IPS DF 6.9 (cell line): ENCODE measurements around the gene CD226.
"Not testable (repeated sequence)": the region's sequence is repeated elsewhere in the genome, so short reads cannot be mapped to it uniquely, and the experiment has no call there.

Experiments used
- DNase-seq: peaks from one replicate; pipeline ENCODE4 v3.0.0-alpha.2; 2013; ENCODE audit warnings: low read depth, low spot score
- H3K27ac ChIP-seq: one replicate; pipeline ENCODE4 v1.5.1; 2013; ENCODE audit warnings: low read length, control low read depth
- H3K27me3 ChIP-seq: 2 replicates; pipeline ENCODE4 v1.6.1; 2013; ENCODE audit warnings: mild to moderate bottlenecking, low read length; ENCODE audit not compliant: control insufficient read depth, insufficient read depth
- H3K36me3 ChIP-seq: 2 replicates; pipeline ENCODE4 v1.6.1; 2013; ENCODE audit warnings: low read length; ENCODE audit not compliant: control insufficient read depth, insufficient read depth
- H3K4me1 ChIP-seq: 2 replicates; pipeline ENCODE4 v1.6.1; 2013; ENCODE audit warnings: low read length; ENCODE audit not compliant: control insufficient read depth, insufficient read depth
- H3K4me3 ChIP-seq: 2 replicates; pipeline ENCODE4 v1.5.1; 2013; ENCODE audit warnings: mild to moderate bottlenecking, low read length
- H3K9me3 ChIP-seq: 2 replicates; pipeline ENCODE4 v1.6.1; 2013; ENCODE audit warnings: low read length, inconsistent platforms; ENCODE audit not compliant: control insufficient read depth, insufficient read depth
- WGBS: extraction: QIAGEN DNeasy Blood & Tissue Kit; methylation state at CpG from one replicate; pipeline ENCODE4 v1.1.7; 2013; ENCODE audit warnings: mixed read lengths, missing lambda C conversion rate; ENCODE audit not compliant: insufficient read length, insufficient coverage; 5-methylcytosine and 5-hydroxymethylcytosine counted together

CD226 gene

GRCh38 chr18:69843015-69843414 lies 104.7 kb downstream of the CD226 start:
- Histone ChIP-seq H3K4me3 (no peak overlapping the region), H3K27ac (no peak overlapping the region), H3K36me3 (no peaks in the 10 kb centered on the region), H3K9me3 (no peaks in the 10 kb centered on the region), H3K4me1 (no peaks in the 10 kb centered on the region), H3K27me3 (no peaks in the 10 kb centered on the region)
- no CpG with 5 or more reads among the region's 5 CpGs for WGBS
- DNase-seq, result no peak

GRCh38 chr18:69841117-69841516 lies 106.6 kb downstream of the CD226 start:
- no peaks in the 10 kb centered on the region for H3K4me1 ChIP-seq
- no peak overlapping the region for H3K27ac ChIP-seq
- WGBS, result no CpG with 5 or more reads among the region's 9 CpGs
- no peak overlapping the region for H3K4me3 ChIP-seq
- no peaks in the 10 kb centered on the region for H3K36me3 ChIP-seq
- no peaks in the 10 kb centered on the region for H3K27me3 ChIP-seq
- no peak for DNase-seq
- no peaks in the 10 kb centered on the region for H3K9me3 ChIP-seq

- H3K36me3 ChIP-seq, result no peaks in the 10 kb centered on the region
- no peaks in the 10 kb centered on the region for H3K4me1 ChIP-seq
- no peak overlapping the region for H3K4me3 ChIP-seq
- no peaks in the 10 kb centered on the region for H3K27me3 ChIP-seq
- no peaks in the 10 kb centered on the region for H3K9me3 ChIP-seq
- no CpG with 5 or more reads among the region's 7 CpGs for WGBS
- DNase-seq, result no peak
- no peak overlapping the region for H3K27ac ChIP-seq
Measured at GRCh38 chr18:69840445-69840844, 107.2 kb downstream of the CD226 start.

GRCh38 chr18:69840001-69840400 lies 107.7 kb downstream of the CD226 start:
- no peaks in the 10 kb centered on the region for H3K36me3 ChIP-seq
- DNase-seq, result no peak
- H3K27ac ChIP-seq, result no peak overlapping the region
- no CpG with 5 or more reads among the region's 11 CpGs for WGBS
- H3K9me3 ChIP-seq, result no peaks in the 10 kb centered on the region
- no peaks in the 10 kb centered on the region for H3K27me3 ChIP-seq
- H3K4me3 ChIP-seq, result no peak overlapping the region
- H3K4me1 ChIP-seq, result no peaks in the 10 kb centered on the region

- no peaks in the 10 kb centered on the region for H3K9me3 ChIP-seq
- no peak overlapping the region for H3K27ac ChIP-seq
- no peaks in the 10 kb centered on the region for H3K36me3 ChIP-seq
- DNase-seq, result no peak
- H3K4me3 ChIP-seq, result no peak overlapping the region
- H3K4me1 ChIP-seq, result no peaks in the 10 kb centered on the region
- WGBS, result no CpG with 5 or more reads among the region's 11 CpGs
- H3K27me3 ChIP-seq, result no peaks in the 10 kb centered on the region
Measured at GRCh38 chr18:69839497-69839896, 108.2 kb downstream of the CD226 start.

GRCh38 chr18:69838620-69839411 lies 108.9 kb downstream of the CD226 start:
- Histone ChIP-seq H3K27me3 (no peaks in the 10 kb centered on the region), H3K4me1 (no peaks in the 10 kb centered on the region), H3K36me3 (no peaks in the 10 kb centered on the region), H3K4me3 (no peak overlapping the region), H3K9me3 (no peaks in the 10 kb centered on the region), H3K27ac (no peak overlapping the region)
- DNase-seq, result peak; percentile 63
- no CpG with 5 or more reads among the region's 3 CpGs for WGBS

GRCh38 chr18:69838003-69838402 lies 109.7 kb downstream of the CD226 start:
- Histone ChIP-seq H3K27ac (no peak overlapping the region), H3K4me1 (no peaks in the 10 kb centered on the region), H3K27me3 (no peaks in the 10 kb centered on the region), H3K4me3 (no peak overlapping the region), H3K9me3 (no peaks in the 10 kb centered on the region), H3K36me3 (no peaks in the 10 kb centered on the region)
- no CpG with 5 or more reads among the region's 1 CpG for WGBS
- DNase-seq, result no peak

GRCh38 chr18:69834980-69835379 lies 112.7 kb downstream of the CD226 start:
- H3K27me3 ChIP-seq, H3K4me1 ChIP-seq, H3K36me3 ChIP-seq, H3K27ac ChIP-seq, DNase-seq, H3K9me3 ChIP-seq, H3K4me3 ChIP-seq: not testable (repeated sequence)
- WGBS, result no CpG with 5 or more reads among the region's 12 CpGs

GRCh38 chr18:69830189-69830588 lies 117.5 kb downstream of the CD226 start:
- Histone ChIP-seq H3K27ac (no peak overlapping the region), H3K36me3 (no peaks in the 10 kb centered on the region), H3K4me1 (no peaks in the 10 kb centered on the region), H3K9me3 (no peaks in the 10 kb centered on the region), H3K4me3 (no peak overlapping the region), H3K27me3 (no peaks in the 10 kb centered on the region)
- DNase-seq, result no peak
- no CpG with 5 or more reads among the region's 1 CpG for WGBS

GRCh38 chr18:69820538-69820937 lies 127.1 kb downstream of the CD226 start:
- no peak overlapping the region for H3K4me3 ChIP-seq
- no peaks in the 10 kb centered on the region for H3K9me3 ChIP-seq
- no peak overlapping the region for H3K27ac ChIP-seq
- DNase-seq, result no peak
- no peaks in the 10 kb centered on the region for H3K36me3 ChIP-seq
- no peaks in the 10 kb centered on the region for H3K4me1 ChIP-seq
- WGBS, result no CpG with 5 or more reads among the region's 4 CpGs
- no peaks in the 10 kb centered on the region for H3K27me3 ChIP-seq

GRCh38 chr18:69819460-69819859 lies 128.2 kb downstream of the CD226 start:
- no peaks in the 10 kb centered on the region for H3K9me3 ChIP-seq
- no CpG with 5 or more reads among the region's 2 CpGs for WGBS

More at GRCh38 chr18:69819460-69819859, 128.2 kb downstream of the CD226 start:
- no peak overlapping the region for H3K4me3 ChIP-seq
- H3K27ac ChIP-seq, result no peak overlapping the region
- no peak for DNase-seq
- no peaks in the 10 kb centered on the region for H3K4me1 ChIP-seq
- no peaks in the 10 kb centered on the region for H3K36me3 ChIP-seq
- H3K27me3 ChIP-seq, result no peaks in the 10 kb centered on the region
